Keratinocyte (primary cell): Measurements from ENCODE around the gene MYORG.

Experiments
- EZH2 ChIP-seq: IDR thresholded peaks from one replicate; pipeline ENCODE4 v1.6.1; 2012; ENCODE audit warnings: inconsistent platforms, mild to moderate bottlenecking, low read length, moderate library complexity
- TF ChIP-seq, protein P1 (sequence below), 3 experiments: IDR thresholded peaks in 1 of 3; conservative IDR thresholded peaks in 1 of 3; optimal IDR thresholded peaks in 1 of 3; 2 replicates in 2 of 3; 3 replicates in 1 of 3; pipeline versions ENCODE3 to v1.5.1; 2011; ENCODE audit warnings: low read length in 3 of 3, mild to moderate bottlenecking in 3 of 3, moderate library complexity in 2 of 3, control low read depth in 1 of 3, inconsistent platforms in 1 of 3; ENCODE audit not compliant: insufficient read depth in 2 of 3; ENCODE audit errors: extremely low read depth in 1 of 3

- TF ChIP-seq, protein P1, sequence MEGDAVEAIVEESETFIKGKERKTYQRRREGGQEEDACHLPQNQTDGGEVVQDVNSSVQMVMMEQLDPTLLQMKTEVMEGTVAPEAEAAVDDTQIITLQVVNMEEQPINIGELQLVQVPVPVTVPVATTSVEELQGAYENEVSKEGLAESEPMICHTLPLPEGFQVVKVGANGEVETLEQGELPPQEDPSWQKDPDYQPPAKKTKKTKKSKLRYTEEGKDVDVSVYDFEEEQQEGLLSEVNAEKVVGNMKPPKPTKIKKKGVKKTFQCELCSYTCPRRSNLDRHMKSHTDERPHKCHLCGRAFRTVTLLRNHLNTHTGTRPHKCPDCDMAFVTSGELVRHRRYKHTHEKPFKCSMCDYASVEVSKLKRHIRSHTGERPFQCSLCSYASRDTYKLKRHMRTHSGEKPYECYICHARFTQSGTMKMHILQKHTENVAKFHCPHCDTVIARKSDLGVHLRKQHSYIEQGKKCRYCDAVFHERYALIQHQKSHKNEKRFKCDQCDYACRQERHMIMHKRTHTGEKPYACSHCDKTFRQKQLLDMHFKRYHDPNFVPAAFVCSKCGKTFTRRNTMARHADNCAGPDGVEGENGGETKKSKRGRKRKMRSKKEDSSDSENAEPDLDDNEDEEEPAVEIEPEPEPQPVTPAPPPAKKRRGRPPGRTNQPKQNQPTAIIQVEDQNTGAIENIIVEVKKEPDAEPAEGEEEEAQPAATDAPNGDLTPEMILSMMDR (optimal IDR thresholded peaks at IDR 0.05 in 1 of 3, IDR thresholded peaks at IDR 0.05 in 1 of 3, conservative IDR thresholded peaks at IDR 0.05 in 1 of 3; ENCODE audit: extremely low read depth in 1 of 3, insufficient read depth in 2 of 3, low read length in 3 of 3), result no peak
- no peak for TF ChIP-seq EZH2
Observed at GRCh38 chr9:34343090-34343489, 33.6 kb downstream of the MYORG start.
